H1 (cell line): ENCODE measurements around the gene YTHDF2. TPM values are rescaled to one million over a fixed set of nuclear protein-coding genes. Genes with fewer than 3 reads are reported as not detected.

Source experiments
- CTCF ChIA-PET: fragments of 300-600 bp; sonication (Branson Sonifier 250); formaldehyde crosslinking; loops from one replicate; lab custom pipeline; 2021; ENCODE audit not compliant: partially characterized antibody; lab: Charles Lee
- POLR2A ChIA-PET: fragments of 300-600 bp; sonication (Branson Sonifier 250); formaldehyde crosslinking; loops from one replicate; lab custom pipeline; 2021; ENCODE audit warnings: inconsistent platforms; ENCODE audit not compliant: partially characterized antibody; lab: Charles Lee
- DNase-seq, 2 experiments: peaks; one replicate each; pipeline versions ENCODE4 v3.0.0 to v3.0.0-alpha.2; 2010 to 2022; ENCODE audit warnings: low spot score in 2 of 2, low read depth in 1 of 2, mixed read lengths in 1 of 2
- FAIRE-seq: peaks from 2 replicates; lab custom pipeline; 2011; peaks lifted over from hg19 to GRCh38; lab: Jason Lieb, UNC
- H2AFZ ChIP-seq: 2 replicates; pipeline ENCODE4 v1.8.1; 2012; ENCODE audit warnings: low read length, inconsistent platforms
- H2AK5ac ChIP-seq: 2 replicates; pipeline ENCODE4 v1.6.1; 2013; ENCODE audit warnings: low read depth, low read length
- H2BK120ac ChIP-seq: replicated peaks from 2 replicates; pipeline ENCODE3; 2013; ENCODE audit warnings: low read depth, low read length, inconsistent platforms
- H2BK12ac ChIP-seq: 2 replicates; pipeline ENCODE4 v1.6.1; 2013; ENCODE audit warnings: low read depth, low read length
- H2BK15ac ChIP-seq: 2 replicates; pipeline ENCODE4 v1.6.1; 2013; ENCODE audit warnings: low read length
- H2BK20ac ChIP-seq: 2 replicates; pipeline ENCODE4 v1.6.1; 2013; ENCODE audit warnings: low read length
- H2BK5ac ChIP-seq: 2 replicates; pipeline ENCODE4 v1.6.1; 2013; ENCODE audit warnings: low read depth, low read length
- H3K14ac ChIP-seq: 2 replicates; pipeline ENCODE4 v1.6.1; 2013; ENCODE audit warnings: inconsistent platforms; ENCODE audit not compliant: insufficient read length
- H3K18ac ChIP-seq: 2 replicates; pipeline ENCODE4 v1.6.1; 2013; ENCODE audit warnings: low read length; ENCODE audit errors: extremely low read depth
- H3K23ac ChIP-seq: 2 replicates; pipeline ENCODE4 v1.6.1; 2013; ENCODE audit warnings: inconsistent platforms; ENCODE audit not compliant: insufficient read length
- H3K23me2 ChIP-seq: 2 replicates; pipeline ENCODE4 v1.6.1; 2013; ENCODE audit warnings: low read depth, low read length
- H3K27ac ChIP-seq: 2 replicates; pipeline ENCODE4 v1.6.1; 2011; ENCODE audit warnings: low read depth, low read length, inconsistent platforms
- H3K27me3 ChIP-seq, 4 experiments: replicated peaks in 1 of 4; 1 replicate in 1 of 4; 2 replicates in 3 of 4; pipeline versions ENCODE4 v1.6.1 to v1.8.1; 2011 to 2013; ENCODE audit warnings: low read length in 3 of 4, mild to moderate bottlenecking in 3 of 4, inconsistent platforms in 2 of 4, mixed read lengths in 2 of 4, moderate library complexity in 1 of 4; ENCODE audit not compliant: control insufficient read depth in 3 of 4, insufficient read depth in 3 of 4; ENCODE audit errors: extremely low read depth in 1 of 4
- H3K36me3 ChIP-seq, 4 experiments: 2 replicates each; pipeline versions ENCODE4 v1.6.1 to v1.8.1; 2011 to 2013; ENCODE audit warnings: mild to moderate bottlenecking in 4 of 4, low read length in 3 of 4, moderate library complexity in 2 of 4, control low read depth in 1 of 4, inconsistent platforms in 1 of 4; ENCODE audit not compliant: insufficient read depth in 4 of 4, control insufficient read depth in 2 of 4
- H3K4ac ChIP-seq: replicated peaks from 2 replicates; pipeline ENCODE3; 2013; ENCODE audit warnings: low read length, low read depth, mixed read lengths, inconsistent platforms; ENCODE audit not compliant: insufficient read length
- H3K4me1 ChIP-seq, 4 experiments: replicated peaks in 1 of 4; 1 replicate in 1 of 4; 2 replicates in 3 of 4; pipeline versions ENCODE4 v1.6.1 to v1.8.1; 2011 to 2013; ENCODE audit warnings: low read length in 3 of 4, inconsistent platforms in 2 of 4, mixed read lengths in 1 of 4; ENCODE audit not compliant: insufficient read depth in 4 of 4, control insufficient read depth in 3 of 4
- H3K4me2 ChIP-seq, 2 experiments: 2 replicates each; pipeline versions ENCODE4 v1.6.1 to v1.8.1; 2011 to 2013; ENCODE audit warnings: low read depth in 2 of 2, low read length in 2 of 2, control low read depth in 1 of 2, inconsistent platforms in 1 of 2, mild to moderate bottlenecking in 1 of 2; ENCODE audit not compliant: insufficient read depth in 1 of 2
- H3K4me3 ChIP-seq, 4 experiments: fragments of 200-600, 300-600 bp in 1 of 4; sonication (generic), shearing (Covaris generic), sonication (Bioruptor Twin) in 1 of 4; 2 replicates each; pipeline versions ENCODE4 v1.5.1 to v1.8.1; 2011 to 2016; ENCODE audit warnings: low read length in 4 of 4, low read depth in 3 of 4, control low read depth in 2 of 4, inconsistent platforms in 2 of 4, mild to moderate bottlenecking in 2 of 4, mixed read lengths in 1 of 4, moderate library complexity in 1 of 4; ENCODE audit not compliant: insufficient read depth in 2 of 4; ENCODE audit errors: extremely low read depth in 1 of 4
- H3K56ac ChIP-seq: replicated peaks from 2 replicates; pipeline ENCODE3; 2013; ENCODE audit warnings: low read depth, mild to moderate bottlenecking, mixed read lengths, low read length, inconsistent platforms; ENCODE audit not compliant: insufficient read length
- H3K79me1 ChIP-seq: 2 replicates; pipeline ENCODE4 v1.6.1; 2013; ENCODE audit warnings: low read depth, low read length, control low read depth
- H3K79me2 ChIP-seq, 2 experiments: 2 replicates each; pipeline versions ENCODE4 v1.6.1 to v1.8.1; 2012 to 2013; ENCODE audit warnings: low read length in 2 of 2, mild to moderate bottlenecking in 2 of 2, inconsistent platforms in 1 of 2; ENCODE audit not compliant: insufficient read depth in 2 of 2, control insufficient read depth in 1 of 2
- H3K9ac ChIP-seq, 4 experiments: replicated peaks in 1 of 4; 1 replicate in 1 of 4; 2 replicates in 3 of 4; pipeline versions ENCODE4 v1.6.1 to v1.8.1; 2011 to 2013; ENCODE audit warnings: low read depth in 3 of 4, low read length in 3 of 4, control low read depth in 2 of 4, mild to moderate bottlenecking in 2 of 4, moderate library complexity in 2 of 4, inconsistent platforms in 1 of 4; ENCODE audit errors: extremely low read depth in 1 of 4
- H3K9me3 ChIP-seq, 2 experiments: 2 replicates each; pipeline versions ENCODE4 v1.6.1 to v1.8.1; 2012 to 2013; ENCODE audit warnings: mild to moderate bottlenecking in 2 of 2, moderate library complexity in 2 of 2, control low read depth in 1 of 2, inconsistent platforms in 1 of 2, low read depth in 1 of 2, low read length in 1 of 2, mixed read lengths in 1 of 2; ENCODE audit not compliant: insufficient read depth in 2 of 2
- H4K20me1 ChIP-seq, 2 experiments: replicated peaks in 1 of 2; 2 replicates each; pipeline versions ENCODE3 to v1.8.1; 2011 to 2013; ENCODE audit warnings: inconsistent platforms in 2 of 2, low read length in 2 of 2, mild to moderate bottlenecking in 1 of 2; ENCODE audit not compliant: insufficient read depth in 2 of 2, control insufficient read depth in 1 of 2
- H4K5ac ChIP-seq: 2 replicates; pipeline ENCODE4 v1.6.1; 2013; ENCODE audit warnings: low read length, low read depth, mixed read lengths, inconsistent platforms; ENCODE audit not compliant: insufficient read length
- H4K8ac ChIP-seq: 2 replicates; pipeline ENCODE4 v1.8.0; 2013; ENCODE audit warnings: mild to moderate bottlenecking, moderate library complexity, low read length, inconsistent platforms; ENCODE audit not compliant: insufficient read depth; ENCODE audit errors: extremely low read depth
- H4K91ac ChIP-seq: replicated peaks from 2 replicates; pipeline ENCODE3; 2013; ENCODE audit warnings: low read length, mixed read lengths, inconsistent platforms; ENCODE audit not compliant: insufficient read length
- GABPA ChIP-seq: IDR thresholded peaks from 2 replicates; pipeline ENCODE4 v1.6.1; 2011; ENCODE audit warnings: mild to moderate bottlenecking, low read length, moderate library complexity, borderline replicate concordance; ENCODE audit not compliant: insufficient read depth
- WGBS, 2 experiments: shearing (Covaris generic) in 1 of 2; methylation state at CpG; one replicate each; pipeline versions ENCODE4 v1.1.6 to v1.1.7; 2013 to 2015; ENCODE audit warnings: low lambda C conversion rate in 2 of 2, mixed read lengths in 2 of 2, inconsistent platforms in 1 of 2, low coverage in 1 of 2, missing lambda C conversion rate in 1 of 2; ENCODE audit not compliant: insufficient replicate concordance in 2 of 2, insufficient coverage in 1 of 2, insufficient read length in 1 of 2; ENCODE audit errors: extremely low coverage in 1 of 2, missing lambda C conversion rate in 1 of 2; 5-methylcytosine and 5-hydroxymethylcytosine counted together
- polyA plus RNA-seq, 7 experiments: library from polyadenylated mRNA; depleted of rRNA in 3 of 7; stranded (reverse) in 5 of 7; unstranded in 2 of 7; fragments of >200 nt in 5 of 7; fragments of 200-250 nt in 2 of 7; gene quantifications; 1 replicate in 5 of 7; 2 replicates in 1 of 7; 4 replicates in 1 of 7; pipeline versions ENCODE4 v1.2.1 to v1.2.3, GENCODE V29; 2011 to 2013; ENCODE audit warnings: missing spikeins in 2 of 7, mixed read lengths in 2 of 7
- total RNA-seq: library from RNA; stranded (reverse); fragmentation: NEBNext Ultra II Directional; extraction: Animal tissue kit (Norgen Biotek cat#: 25700); gene quantifications from 2 replicates; pipeline ENCODE4 v1.2.1, GENCODE V29; 2021
- TF ChIP-seq, protein P1 (sequence below): IDR thresholded peaks from 2 replicates; pipeline ENCODE4 v1.6.1; 2011; ENCODE audit warnings: low read length, improper control_type of control experiment

Gene YTHDF2
- total and polyA plus RNA-seq, 2 of the 8 experiments (the other 6 are each of a cell fraction or from before 2014, with no cell fraction given) = 128 to 164 TPM

DNA sequence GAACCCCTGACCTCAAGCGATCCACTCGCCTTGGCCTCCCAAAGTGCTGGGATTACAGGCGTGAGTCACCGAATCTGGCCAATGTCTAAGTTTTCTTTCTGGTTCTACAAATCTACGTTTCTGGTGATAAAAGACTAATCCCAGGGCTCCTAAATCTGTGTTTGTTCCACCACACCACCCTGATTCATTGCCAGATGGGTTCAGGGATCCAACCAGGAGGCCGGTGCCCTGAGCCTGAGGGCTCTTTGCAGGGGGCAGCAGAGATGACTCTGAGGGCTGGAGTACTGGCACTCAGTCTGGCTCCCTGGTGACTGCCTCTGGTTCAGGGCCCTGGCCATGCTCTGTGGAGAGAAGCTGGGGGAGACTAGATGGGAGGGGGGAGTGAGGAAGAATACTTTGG, 64.7 kb downstream of the YTHDF2 start:
- Histone ChIP-seq H3K27me3 (no peaks in the 10 kb centered on the region), H3K4ac (no peak overlapping the region), H3K79me2 (no peaks in the 10 kb centered on the region), H2AFZ (no peak overlapping the region), H3K18ac (no peak overlapping the region), H2BK20ac (no peak overlapping the region), H4K20me1 (no peaks in the 10 kb centered on the region), H3K79me1 (no peaks in the 10 kb centered on the region), H2BK15ac (no peak overlapping the region; the same call in 1 of the 2 replicates), H3K14ac (no peak overlapping the region), H3K27ac (no peak overlapping the region), H3K56ac (no peak overlapping the region), H3K23ac (no peak overlapping the region), H3K9me3 (peaks cover 0 to 2% of the 10 kb centered on the region in 2 experiments; a peak in 2 of 4 replicates), H4K5ac (no peak overlapping the region), H2BK120ac (no peak overlapping the region), H4K91ac (no peak overlapping the region), H3K4me1 (peaks cover 0 to 3% (median 3%) of the 10 kb centered on the region in 4 experiments; a peak in 5 of 7 replicates), H3K36me3 (no peaks in the 10 kb centered on the region), H4K8ac (no peak overlapping the region; the same call in 1 of the 2 replicates), H3K9ac (no peak overlapping the region), H3K4me2 (no peak overlapping the region), H3K4me3 (no peak overlapping the region), H2BK12ac (no peak overlapping the region), H3K23me2 (no peaks in the 10 kb centered on the region), H2AK5ac (no peak overlapping the region), H2BK5ac (no peak overlapping the region)
- DNase-seq (no peak), FAIRE-seq (no peak)
- 96% methylated on average over 6 of the region's 6 CpGs; no CpG with 5 or more reads in 1 of the 2 experiments for WGBS, 2 experiments
- TF ChIP-seq, protein P1, sequence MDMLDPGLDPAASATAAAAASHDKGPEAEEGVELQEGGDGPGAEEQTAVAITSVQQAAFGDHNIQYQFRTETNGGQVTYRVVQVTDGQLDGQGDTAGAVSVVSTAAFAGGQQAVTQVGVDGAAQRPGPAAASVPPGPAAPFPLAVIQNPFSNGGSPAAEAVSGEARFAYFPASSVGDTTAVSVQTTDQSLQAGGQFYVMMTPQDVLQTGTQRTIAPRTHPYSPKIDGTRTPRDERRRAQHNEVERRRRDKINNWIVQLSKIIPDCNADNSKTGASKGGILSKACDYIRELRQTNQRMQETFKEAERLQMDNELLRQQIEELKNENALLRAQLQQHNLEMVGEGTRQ = no peak
- TF ChIP-seq GABPA = no peak
- ChIA-PET POLR2A (interaction anchor here (1.8 kb wide), 1 partner anchor 12 kb away, joined by 6 read pairs; no protein-coding TSS in a partner anchor), CTCF (interaction anchor here (0.6 to 2.0 kb wide), 5 partner anchors 11 to 161 kb away, joined by 3 to 6 read pairs (median 4); no protein-coding TSS in a partner anchor)
